NCI-H1694 (cell line): ENCODE measurements around the gene OSBPL8.
"Not testable (repeated sequence)": the region's sequence is repeated elsewhere in the genome, so short reads cannot be mapped to it uniquely, and the experiment has no call there.

Experiments
- DNase-seq: peaks from one replicate; lab custom pipeline; 2025; lab: John Stamatoyannopoulos, UW

OSBPL8 gene

DNA sequence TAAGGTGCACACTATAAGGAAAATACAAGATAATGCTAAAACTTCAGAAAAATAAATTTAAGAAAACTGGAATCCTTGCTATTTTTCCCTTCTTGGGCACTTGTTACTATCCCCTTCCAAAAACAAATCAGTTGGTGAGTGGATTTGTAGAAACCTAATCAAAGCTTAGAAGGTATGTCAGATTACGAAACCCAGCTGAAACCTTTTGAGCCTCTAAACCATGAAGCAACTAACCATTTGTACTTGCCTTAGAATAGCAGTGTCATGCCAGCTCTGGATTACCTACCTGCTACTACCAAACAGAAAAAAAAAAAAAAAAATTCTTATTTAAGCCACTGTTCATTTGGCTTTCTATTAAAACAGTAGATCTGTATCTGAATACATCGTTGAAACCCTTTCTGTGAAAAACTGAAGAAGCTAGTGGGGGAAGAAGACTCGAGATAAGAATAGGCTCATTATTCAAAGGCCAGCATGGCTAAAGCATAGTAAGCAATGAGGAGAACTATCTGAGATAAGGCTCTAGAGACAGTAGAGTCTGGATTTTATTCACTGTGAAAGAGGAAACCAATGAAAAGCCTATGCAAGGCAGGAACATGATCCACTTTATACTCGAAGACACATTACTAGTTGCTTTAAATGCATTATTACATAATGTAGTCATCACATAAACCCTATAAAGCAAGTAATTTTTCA is 30.2 kb downstream of the OSBPL8 start:
- DNase-seq: no peak

DNA sequence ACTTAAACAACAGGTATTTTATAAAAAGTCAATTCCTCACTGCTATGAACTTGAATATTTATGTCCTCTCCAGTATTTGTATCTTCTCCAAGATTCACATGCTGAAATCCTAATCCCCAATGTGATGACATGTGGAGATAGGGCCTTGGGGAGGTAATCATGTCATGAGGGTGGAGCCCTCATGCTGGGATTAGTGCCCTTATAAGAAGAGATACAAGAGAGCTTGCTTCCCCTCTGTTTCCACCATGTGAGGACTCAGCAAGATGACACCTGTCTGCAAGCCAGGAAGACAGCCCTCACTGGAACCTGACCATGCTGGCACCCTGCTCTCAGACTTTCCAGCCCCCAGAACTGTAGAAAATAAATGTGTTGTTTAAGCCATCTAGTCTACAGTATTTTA is 36.2 kb downstream of the OSBPL8 start:
- DNase-seq: no peak

DNA sequence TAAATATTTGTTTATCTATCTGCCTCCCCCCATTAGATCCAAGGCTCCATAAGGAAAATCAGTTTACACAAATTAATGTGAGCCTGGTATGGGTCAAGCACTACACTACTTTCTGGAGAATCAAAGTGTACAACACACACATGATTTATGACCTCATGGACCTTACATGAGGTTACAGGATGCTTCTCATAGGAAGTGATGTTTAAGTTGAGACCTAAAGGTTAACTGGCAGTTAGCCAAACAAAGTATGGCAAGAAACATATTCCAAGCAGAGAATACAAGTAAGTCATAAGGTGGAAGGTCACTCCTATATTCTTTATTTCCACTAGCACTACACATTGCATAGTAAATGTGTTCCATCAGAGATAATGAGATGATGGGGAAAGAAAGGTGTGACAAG is 39.2 kb downstream of the OSBPL8 start:
- DNase-seq: no peak

DNA sequence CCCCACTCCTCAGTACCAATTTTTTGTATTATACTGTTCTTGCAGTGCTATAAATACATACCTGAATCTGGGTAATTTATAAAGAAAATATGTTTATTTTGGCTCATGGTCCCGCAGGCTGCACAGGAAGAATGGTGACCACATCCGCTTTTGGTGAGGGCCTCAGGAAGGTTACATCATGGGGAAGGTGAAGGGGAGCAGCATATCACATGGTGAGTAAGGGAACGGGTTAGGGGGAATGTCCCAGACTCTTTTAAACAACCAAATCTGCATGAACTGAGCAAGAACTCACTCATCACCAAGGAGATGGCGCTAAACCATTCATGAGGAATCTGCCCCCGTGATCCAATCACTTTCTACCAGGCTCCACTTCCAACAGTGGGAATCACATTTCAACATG is 40.0 kb downstream of the OSBPL8 start:
- DNase-seq: no peak

DNA sequence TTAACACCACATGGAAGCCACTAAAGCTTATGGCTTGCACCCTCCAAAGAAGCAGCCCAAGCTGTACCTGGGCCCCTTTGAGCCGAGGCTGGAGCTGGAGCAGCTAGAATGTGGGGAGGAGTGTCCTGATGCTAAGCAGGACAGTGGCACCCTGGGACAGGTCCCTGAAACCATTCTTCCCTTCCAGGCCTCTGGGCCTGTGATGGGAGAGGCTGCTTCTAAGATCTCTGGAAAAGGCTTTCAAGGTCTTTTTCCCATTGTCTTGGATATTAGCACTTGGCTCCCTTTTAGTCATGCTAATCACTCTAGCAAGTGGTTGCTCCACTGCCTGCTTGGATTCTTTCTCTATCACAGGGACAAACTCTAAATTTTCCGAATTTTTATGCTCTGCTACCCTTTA is 40.9 kb downstream of the OSBPL8 start:
- DNase-seq: no peak

DNA sequence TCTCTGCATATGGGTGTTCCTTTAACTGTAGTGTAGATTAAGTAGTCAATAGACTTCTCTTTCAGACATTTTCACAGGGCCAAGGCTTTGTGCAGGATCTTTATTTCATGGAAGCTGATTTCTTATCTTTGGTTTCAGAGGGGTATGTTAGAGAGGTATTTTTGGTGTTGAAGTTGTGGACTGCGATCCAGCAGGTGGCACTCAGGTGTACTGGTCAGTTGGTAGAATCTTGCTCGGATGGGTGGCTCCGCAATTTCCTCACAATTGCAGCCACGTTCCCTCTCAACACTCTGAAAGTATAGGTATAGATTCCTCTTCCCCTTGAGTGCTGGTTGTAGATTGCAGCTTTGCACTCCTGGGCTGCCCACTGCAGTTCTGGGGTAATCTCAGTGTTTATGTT is 44.3 kb downstream of the OSBPL8 start:
- no peak for DNase-seq

DNA sequence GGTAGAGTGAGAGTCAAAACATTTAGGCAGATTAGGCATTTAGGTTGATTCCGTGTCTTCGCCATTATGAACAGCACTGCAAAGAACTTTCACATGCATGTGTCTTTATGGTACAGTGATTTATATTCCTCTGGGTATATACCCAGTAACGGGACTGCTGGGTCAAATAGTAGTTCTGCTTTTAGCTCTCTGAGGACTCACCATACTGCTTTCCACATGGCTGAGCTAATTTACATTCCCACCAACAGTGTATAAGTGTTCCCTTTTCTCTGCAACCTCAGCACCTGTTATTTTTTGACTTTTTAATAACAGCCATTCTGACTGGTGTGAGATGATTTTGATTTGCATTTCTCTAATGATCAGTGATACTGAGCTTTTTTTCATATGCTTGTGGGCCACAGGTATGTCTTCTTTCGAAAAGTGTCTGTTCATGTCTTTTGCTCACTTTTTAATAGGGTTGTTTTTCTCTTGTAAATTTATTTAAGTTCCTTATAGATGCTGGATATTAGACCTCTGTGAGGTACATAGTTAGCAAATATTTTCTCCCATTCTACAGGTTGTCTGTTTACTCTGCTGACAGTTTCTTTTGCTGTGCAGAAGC is 48.4 kb downstream of the OSBPL8 start:
- DNase-seq: not testable (repeated sequence)

DNA sequence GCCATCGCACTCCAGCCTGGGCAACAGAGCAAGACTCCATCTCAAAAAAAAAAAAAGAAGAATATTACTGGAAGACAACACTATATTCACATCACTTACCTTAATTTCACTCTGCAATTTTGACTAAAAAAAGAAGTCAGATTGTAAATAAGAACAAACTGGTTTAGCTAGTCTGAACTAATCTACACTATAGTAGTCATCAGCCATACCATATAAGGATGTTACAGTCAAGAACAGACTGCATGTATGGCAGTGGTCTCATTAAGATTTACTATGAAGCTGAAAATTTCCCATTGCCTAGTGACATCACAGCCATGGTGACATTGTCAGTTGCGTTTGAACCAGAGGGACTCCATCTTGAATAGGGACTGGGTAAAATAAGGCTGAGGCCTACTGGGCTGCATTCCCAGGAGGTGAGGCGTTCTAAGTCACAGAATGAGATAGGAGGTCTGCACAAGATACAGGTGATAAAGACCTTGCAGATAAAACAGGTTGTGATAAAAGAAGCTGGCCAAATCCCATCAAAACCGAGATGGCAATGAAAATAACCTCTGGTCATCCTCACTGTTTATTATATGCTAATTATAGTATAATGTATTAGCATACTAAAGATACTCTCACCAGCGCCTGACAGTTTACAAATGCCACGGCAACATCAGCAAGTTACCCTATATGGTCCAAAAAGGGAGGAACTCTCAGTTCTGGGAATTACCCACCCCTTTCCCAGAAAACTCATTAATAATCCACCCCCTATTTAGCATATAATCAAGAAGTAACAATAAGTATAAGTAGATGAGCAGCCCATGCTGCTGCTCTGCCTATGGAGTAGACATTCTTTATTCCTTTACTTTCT is 51.2 kb downstream of the OSBPL8 start:
- no peak for DNase-seq

DNA sequence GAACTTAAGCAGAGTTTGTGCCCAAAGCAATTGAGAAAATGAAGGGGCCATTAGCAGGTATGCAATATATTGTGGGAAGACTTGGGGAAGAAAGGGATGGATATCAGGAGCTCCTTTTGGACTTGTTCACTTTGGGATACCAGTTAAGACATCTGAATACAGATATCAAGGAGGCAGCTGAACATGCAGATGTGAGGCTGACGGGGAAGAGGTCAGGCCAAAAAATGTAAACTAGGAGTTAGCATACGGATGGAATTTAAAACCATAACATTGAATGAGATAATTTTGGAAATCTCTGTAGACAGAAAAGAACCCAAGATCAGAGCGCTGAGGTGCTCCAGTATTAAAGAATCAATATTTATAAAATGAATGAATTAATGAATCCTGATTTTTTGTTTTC is 53.4 kb downstream of the OSBPL8 start:
- DNase-seq: no peak

DNA sequence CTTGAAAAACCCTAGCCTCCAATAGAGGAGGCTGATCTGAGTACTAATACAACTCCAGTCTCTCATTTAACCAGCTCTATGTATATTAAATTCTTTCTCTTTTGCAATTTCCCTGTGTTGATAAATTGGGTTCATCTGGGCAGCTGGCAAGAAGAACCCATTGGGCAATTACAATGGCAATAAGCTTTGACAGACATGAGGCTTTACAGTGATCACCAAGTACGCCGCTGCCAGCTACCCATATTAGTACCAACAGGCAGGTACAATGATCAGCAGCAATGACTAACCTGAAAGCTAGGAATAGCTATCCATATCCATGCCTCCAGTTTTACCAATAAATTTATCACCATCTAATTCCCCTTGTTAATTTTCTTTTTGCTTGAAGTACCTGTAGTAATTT is 54.5 kb downstream of the OSBPL8 start:
- DNase-seq: no peak

DNA sequence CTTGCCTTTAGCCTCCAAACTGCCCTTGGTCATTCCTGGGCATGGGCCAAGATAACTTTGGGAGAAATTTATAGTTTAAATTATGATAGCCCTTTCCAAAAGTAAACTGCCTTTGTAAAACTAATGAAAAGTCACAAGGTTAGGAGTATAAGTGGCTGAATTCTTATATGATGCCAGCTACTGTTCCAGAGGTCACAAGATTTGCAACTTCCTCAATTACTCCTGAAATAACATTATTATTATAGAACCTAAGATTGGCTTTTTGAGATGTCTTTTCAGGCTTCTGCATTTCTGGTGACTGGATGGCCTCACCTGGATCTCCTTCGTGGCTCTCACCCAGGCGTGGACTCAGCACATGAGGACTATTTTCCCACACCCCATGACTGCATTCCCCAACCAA is 55.0 kb downstream of the OSBPL8 start:
- DNase-seq: no peak

DNA sequence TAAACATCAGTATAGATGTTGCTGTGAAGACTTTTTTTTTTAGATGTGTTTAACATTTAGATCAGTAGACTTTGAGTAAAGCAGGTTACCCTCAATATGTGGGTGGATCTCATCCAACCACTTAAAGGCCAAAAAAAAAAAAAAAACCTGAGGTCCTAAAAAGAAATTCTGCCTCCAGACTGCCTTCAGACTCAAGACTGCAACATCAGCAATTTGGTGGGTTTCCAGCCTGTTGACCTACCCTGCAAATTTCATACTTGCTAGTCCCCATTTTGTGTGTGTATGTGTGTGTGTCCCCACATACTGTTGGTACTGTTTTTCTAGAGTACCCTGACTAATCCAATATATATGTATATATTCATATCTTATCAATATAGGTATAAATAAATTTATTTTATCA is 55.6 kb downstream of the OSBPL8 start:
- DNase-seq: no peak

DNA sequence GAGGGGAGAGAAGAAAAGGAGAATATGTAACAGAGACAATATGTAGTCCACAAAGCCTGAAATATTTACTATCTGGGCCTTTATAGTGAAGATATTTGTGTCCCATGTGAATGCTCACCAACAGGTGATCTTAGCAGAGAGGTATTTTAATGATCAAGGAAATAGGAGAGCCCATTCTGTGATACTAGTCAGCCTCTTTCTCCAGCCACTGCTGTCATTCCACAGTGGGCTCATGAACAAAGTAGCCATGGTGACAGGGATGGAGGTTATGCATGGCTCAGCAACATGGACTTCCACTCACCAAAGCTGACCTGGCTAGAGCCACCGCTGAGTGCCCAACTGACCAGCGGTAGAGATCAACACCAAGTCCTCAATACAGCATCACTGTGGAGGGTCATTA is 58.2 kb downstream of the OSBPL8 start:
- no peak for DNase-seq

DNA sequence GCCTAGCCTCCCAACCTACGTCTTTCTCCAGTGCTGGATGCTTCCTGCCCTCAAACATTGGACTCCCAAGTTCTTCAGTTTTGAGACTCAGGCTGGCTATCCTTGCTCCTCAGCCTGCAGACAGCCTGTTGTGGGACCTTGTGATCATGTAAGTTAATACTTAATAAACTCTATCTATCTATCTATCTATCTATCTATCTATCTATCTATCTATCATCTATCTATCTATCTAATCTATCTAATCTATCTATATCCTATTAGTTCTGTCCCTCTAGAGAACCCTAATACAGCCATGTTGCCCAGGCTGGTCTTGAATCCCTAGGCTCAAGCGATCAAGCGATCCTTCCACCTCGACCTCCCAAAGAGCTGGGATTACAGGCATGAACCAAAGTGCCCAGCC is 60.4 kb downstream of the OSBPL8 start:
- DNase-seq: not testable (repeated sequence)

DNA sequence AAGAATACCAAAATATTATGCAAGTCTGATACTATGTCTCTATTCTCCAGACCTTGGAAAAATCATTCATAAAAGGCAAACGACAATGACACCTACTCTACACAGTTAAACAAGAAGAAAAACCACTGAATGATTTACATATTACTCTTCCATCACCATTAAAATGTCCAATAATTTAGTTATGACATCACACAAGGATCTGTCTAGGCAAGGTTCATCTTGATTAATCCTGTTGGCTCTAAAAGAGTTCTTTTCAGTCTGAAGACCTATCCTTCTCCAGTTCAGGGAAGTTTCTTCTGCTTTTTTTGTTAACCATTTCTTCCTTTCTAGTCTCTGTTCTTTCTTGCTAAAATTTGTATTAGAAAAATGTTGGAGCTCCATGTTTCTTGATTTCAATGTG is 64.0 kb downstream of the OSBPL8 start:
- DNase-seq: no peak

DNA sequence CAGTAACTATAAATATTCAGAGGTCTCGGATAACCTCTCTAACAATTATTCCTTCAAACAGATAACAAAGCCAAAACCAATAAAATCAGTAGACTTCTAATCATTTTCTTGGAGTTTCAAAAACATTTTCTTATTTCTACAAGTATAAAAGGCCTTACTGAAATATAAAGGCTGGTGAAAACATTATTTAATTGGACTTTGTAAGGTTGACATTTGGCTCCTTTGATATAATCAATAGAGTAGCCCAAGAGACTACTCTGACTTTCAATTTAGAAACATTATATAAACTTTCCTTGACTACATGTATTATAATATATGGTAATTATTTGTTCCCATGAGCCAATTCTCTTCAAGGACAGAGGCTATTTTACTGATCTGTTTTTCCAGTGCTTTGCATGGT is 68.3 kb downstream of the OSBPL8 start:
- DNase-seq: no peak

DNA sequence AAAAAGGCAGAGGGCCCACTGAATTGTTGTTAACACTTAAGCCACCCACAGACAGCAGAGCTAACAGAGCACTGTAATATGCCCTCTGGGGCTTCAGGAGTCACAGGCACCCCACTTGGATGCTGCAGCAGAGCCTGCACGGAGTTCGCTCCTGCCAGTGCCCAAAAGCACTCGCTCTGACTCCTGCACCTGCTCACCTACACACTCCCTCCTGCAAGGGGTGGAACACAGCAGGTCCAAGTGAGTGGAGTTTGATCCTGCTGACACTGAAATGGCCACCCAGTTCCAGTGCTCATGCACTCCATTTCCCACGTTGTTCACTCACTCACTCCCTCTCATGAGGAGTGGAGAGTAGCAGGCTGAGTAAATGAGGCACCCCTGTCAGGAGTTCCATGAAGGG is 68.8 kb downstream of the OSBPL8 start:
- no peak for DNase-seq

DNA sequence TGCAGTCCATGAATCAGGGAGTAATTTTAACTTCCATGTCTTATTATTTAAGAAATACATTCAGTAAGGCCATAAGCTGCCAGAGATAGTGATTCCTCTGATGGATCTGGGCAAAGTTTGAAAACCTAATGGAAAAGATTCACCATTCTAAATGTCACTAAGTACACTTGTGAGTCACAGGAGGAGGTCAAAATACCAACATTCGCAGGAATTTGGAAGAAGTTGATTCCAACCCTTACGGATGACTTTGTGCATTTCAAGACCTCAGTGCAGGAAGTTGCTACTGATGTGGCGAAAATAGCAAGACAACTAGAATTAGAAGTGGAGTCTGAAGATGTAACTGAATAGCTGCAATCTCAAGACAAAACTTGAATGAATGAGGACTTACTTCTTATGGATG is 69.8 kb downstream of the OSBPL8 start:
- DNase-seq: no peak

DNA sequence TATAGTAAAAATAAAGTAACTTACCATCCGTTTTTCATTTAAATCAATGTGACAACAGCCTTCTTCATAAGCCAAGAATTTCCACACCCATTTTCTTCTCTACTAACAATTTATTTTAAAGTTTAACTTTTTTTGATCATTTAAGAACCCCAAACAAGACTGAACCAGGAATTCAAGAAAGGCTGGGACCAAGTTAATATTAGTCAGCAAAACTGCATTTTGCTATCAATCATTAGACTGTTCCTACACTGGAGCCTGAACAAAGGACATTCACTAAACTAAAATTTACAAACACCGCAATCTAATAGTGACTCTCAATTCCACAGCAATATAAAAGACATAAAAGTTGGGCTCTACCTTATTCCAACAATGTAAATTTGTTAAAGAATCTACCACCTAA is 73.6 kb downstream of the OSBPL8 start:
- no peak for DNase-seq

DNA sequence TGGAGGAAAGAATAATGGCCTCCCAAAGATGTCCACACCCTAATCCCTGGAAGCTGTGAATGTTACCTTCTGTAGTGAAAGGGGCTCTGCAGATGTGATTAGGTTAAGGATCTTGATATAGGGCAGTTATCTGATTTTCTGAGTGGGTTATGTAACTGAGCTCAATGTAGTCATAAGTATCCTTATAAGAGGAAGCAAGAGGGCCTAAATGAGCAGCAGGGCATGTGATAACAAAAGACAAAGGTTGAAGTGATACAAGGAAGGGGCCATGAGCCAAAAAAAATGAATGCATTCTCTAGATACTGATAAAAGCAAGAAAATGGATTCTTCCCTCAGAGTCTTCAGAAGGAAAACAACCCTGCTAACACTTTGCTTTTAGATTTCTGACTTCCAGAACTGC is 78.8 kb downstream of the OSBPL8 start:
- DNase-seq: no peak

DNA sequence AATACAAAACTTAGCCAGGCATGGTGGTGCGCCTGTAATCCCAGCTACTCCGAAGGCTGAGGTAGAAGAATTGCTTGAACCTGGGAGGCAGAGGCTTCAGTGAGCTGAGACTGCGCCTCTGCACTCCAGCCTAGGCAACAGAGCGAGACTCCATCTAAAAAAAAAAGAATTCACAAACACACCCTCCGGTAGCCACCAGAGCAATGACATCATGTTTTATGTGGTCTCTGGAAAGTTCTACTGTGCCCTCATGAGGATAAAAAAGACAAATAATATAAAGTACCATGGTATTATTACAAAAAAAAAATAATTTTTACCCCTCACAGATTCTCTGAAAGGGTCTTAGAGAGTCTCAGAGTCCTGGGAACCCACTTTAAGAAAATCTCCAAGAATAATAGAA is 81.5 kb downstream of the OSBPL8 start:
- DNase-seq: no peak

DNA sequence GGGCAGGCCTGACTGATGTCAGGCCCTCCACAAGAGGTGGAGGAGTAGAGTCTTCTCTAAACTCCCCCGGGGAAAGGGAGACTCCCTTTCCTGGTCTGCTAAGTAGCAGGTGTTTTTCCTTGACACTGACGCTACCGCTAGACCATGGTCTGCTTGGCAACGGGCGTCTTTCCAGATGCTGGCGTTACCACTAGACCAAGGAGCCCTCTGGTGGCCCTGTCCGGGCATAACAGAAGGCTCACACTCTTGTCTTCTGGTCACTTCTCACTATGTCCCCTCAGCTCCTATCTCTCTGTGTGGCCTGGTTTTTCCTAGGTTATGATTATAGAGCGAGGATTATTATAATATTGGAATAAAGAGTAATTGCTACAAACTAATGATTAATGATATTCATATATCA is 86.7 kb downstream of the OSBPL8 start:
- not testable (repeated sequence) for DNase-seq

DNA sequence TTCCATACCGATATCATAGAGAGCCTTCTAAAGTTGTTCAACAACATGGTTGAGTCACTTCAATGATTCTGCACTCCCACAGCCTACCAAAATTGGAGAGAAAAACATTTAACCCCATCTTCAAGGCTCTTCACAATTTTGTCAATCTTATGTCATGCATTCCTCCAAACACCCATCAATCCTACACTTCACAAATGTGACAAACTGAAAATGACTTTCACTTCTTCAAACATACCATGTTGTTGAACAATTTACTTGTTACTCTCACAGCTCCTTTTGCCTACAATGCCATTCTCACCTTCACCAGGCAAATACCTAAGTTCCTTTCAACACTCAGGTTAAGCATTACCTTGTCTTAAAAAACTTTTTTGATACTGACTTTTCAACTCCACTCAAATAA is 88.0 kb downstream of the OSBPL8 start:
- no peak for DNase-seq
